GM19455 (cell line): ENCODE data around the gene DNAJB9.
A peak's percentile ranks its signal among the peaks of the same experiment; 100 is the strongest.

Experiments used
- ATAC-seq: cut with Tn5 transposase; IDR thresholded peaks from one replicate; pipeline ENCODE4 v1.9.1; 2021; ENCODE audit not compliant: unreplicated experiment

Gene DNAJB9

GRCh38 chr7:108604307-108605077 is 34.8 kb downstream of the DNAJB9 start:
- ATAC-seq, result no peak

GRCh38 chr7:108605559-108606201 is 36.0 kb downstream of the DNAJB9 start:
- no peak for ATAC-seq

- ATAC-seq, result no peak
Observed at GRCh38 chr7:108609643-108610042, 40.0 kb downstream of the DNAJB9 start.

- no peak for ATAC-seq
Observed at GRCh38 chr7:108611268-108611667, 41.6 kb downstream of the DNAJB9 start.

GRCh38 chr7:108613147-108613948 is 43.7 kb downstream of the DNAJB9 start:
- ATAC-seq, result peak; percentile 78

GRCh38 chr7:108613949-108614381 is 44.3 kb downstream of the DNAJB9 start:
- no peak for ATAC-seq

GRCh38 chr7:108614896-108615295 is 45.2 kb downstream of the DNAJB9 start:
- no peak for ATAC-seq

GRCh38 chr7:108618056-108618455 is 48.4 kb downstream of the DNAJB9 start:
- no peak for ATAC-seq

GRCh38 chr7:108623220-108623619 is 53.5 kb downstream of the DNAJB9 start:
- ATAC-seq, result peak; percentile 76
